ENCODE data around the gene ITFG2. TPM values are rescaled to one million over a fixed set of nuclear protein-coding genes. Genes with fewer than 3 reads are reported as not detected.
A peak's percentile ranks its signal among the peaks of the same experiment; 100 is the strongest.

The ITFG2 gene
- total RNA-seq, 1 donor from 2014 or later, result 17.8 TPM

GRCh38 chr12:2795291-2796186, 16.9 kb upstream of the ITFG2 start:
- ATAC-seq, result peak; percentile 60

- no peak for ATAC-seq
Observed at GRCh38 chr12:2796187-2796666, 16.2 kb upstream of the ITFG2 start.

- no peak for ATAC-seq
Observed at GRCh38 chr12:2797721-2798418, 14.6 kb upstream of the ITFG2 start.

- peak; percentile 90 for ATAC-seq
Observed at GRCh38 chr12:2800046-2800570, 12.4 kb upstream of the ITFG2 start.

GRCh38 chr12:2801044-2801783, 11.3 kb upstream of the ITFG2 start:
- ATAC-seq, result no peak

GRCh38 chr12:2803635-2804392, 8.7 kb upstream of the ITFG2 start:
- no peak for ATAC-seq

- no peak for ATAC-seq
Observed at GRCh38 chr12:2804393-2805142, 7.9 kb upstream of the ITFG2 start.

GRCh38 chr12:2805143-2805520, 7.3 kb upstream of the ITFG2 start:
- ATAC-seq, result no peak

- no peak for ATAC-seq
Observed at GRCh38 chr12:2806700-2807099, 5.8 kb upstream of the ITFG2 start.

- ATAC-seq, result peak; percentile 41
Observed at GRCh38 chr12:2811801-2812200, 667 bp upstream of the ITFG2 start.

GRCh38 chr12:2813214-2814185, 1.0 kb downstream of the ITFG2 start:
- ATAC-seq, result peak; percentile 43

- ATAC-seq, result no peak
Observed at GRCh38 chr12:2819810-2820209, 7.3 kb downstream of the ITFG2 start.

- no peak for ATAC-seq
Observed at GRCh38 chr12:2820432-2820831, 8.0 kb downstream of the ITFG2 start.

GRCh38 chr12:2823483-2823882, 11.0 kb downstream of the ITFG2 start:
- no peak for ATAC-seq

GRCh38 chr12:2824541-2824940, 12.1 kb downstream of the ITFG2 start:
- no peak for ATAC-seq

GRCh38 chr12:2825132-2825531, 12.7 kb downstream of the ITFG2 start:
- no peak for ATAC-seq

- ATAC-seq, result no peak
Observed at GRCh38 chr12:2826036-2826435, 13.6 kb downstream of the ITFG2 start.

- no peak for ATAC-seq
Observed at GRCh38 chr12:2826721-2827515, 14.4 kb downstream of the ITFG2 start.

- ATAC-seq, result no peak
Observed at GRCh38 chr12:2829275-2829674, 16.8 kb downstream of the ITFG2 start.
